GM12873 (cell line): Measurements from ENCODE around the gene SCAF11.

ENCODE experiments used
- TF ChIP-seq, protein P1 (sequence below): IDR thresholded peaks from 2 replicates; pipeline ENCODE4 v1.5.1; 2012; ENCODE audit warnings: low read depth, mild to moderate bottlenecking, moderate library complexity, low read length, control low read depth; ENCODE audit not compliant: insufficient read depth; ENCODE audit errors: missing control alignments

SCAF11 gene

DNA sequence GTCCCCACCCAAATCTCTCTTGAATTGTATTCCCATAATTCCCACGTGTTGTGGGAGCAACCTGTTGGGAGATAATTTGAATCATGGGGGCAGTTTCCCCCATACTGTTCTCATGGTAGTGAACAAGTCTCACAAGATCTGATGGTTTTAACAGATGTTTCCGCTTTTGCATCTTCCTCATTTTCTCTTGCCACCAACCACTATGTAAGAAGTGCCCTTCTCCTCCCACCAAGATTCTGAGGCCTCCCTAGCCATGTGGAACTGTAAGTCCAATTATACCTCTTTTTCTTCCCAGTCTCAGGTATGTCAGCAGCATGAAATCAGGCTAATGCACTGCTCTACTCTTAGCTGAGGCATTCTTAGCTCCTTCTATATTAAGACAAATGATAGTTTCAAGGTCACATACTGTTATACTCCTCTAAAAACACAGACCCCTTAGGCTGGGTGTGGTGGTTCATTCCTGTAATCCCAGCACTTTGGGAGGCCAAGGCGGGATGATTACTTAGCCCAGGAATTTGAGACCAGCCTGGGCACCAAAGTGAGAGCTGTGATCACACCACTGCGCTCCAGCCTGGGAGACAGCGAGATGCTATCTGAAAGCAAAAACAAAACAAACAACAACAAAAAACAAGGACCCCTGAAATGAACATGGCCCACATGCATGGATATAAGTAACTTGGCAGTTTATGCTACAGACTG, 3.6 kb downstream of the SCAF11 start:
- TF ChIP-seq, protein P1, sequence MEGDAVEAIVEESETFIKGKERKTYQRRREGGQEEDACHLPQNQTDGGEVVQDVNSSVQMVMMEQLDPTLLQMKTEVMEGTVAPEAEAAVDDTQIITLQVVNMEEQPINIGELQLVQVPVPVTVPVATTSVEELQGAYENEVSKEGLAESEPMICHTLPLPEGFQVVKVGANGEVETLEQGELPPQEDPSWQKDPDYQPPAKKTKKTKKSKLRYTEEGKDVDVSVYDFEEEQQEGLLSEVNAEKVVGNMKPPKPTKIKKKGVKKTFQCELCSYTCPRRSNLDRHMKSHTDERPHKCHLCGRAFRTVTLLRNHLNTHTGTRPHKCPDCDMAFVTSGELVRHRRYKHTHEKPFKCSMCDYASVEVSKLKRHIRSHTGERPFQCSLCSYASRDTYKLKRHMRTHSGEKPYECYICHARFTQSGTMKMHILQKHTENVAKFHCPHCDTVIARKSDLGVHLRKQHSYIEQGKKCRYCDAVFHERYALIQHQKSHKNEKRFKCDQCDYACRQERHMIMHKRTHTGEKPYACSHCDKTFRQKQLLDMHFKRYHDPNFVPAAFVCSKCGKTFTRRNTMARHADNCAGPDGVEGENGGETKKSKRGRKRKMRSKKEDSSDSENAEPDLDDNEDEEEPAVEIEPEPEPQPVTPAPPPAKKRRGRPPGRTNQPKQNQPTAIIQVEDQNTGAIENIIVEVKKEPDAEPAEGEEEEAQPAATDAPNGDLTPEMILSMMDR = no peak

DNA sequence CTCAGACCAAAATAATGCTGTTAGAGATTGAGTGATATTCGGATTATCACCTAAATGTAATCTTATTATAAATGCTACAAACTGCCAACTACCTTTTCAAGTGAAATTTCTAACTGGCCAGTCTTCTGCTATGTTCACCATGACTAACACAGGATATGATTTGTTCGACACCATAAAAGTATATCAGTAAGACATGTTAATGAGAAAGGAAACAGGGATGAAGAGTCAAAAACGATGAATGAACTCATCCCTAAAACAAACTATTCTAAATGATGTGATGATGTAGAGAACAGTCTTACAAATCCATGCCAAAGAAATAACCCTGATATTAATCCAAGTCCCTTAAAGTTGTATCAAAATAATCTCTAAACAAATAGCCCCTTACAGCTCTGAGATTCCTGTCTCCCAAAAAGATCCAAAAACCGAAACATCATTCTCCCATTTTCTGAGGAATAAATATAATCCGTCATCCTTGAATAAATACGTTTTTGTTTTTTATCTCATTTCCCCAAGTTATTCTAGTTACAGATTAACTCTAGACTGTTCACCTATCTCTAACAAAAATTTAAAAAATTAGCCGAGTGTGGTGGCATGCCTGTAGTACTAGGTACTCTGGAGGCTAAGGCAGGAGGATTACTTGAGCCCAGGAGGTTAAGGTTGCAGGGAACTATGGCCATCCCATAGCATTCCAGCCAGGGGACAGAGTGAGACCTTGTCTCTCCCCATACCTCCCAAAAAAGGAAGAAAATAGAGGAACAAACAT, 9.1 kb downstream of the SCAF11 start:
- TF ChIP-seq, protein P1 = no peak

DNA sequence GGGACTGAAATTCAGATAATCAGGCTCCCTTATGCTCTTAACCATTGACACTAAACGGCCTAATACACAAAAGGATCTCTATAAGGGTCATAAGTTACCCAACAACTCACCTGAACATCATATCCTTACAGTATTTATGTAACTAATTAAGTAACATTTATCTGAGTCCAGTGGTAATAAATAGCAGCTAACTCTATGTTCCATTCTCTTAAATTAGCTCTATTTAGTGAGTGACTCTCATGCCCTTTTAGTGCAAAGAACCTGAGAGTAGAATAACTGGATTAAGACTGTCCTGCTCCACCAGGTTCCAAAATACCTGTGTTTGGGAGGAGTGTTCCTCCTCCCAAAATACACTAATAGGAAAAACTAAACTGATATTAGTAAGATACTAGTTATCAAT, 9.8 kb downstream of the SCAF11 start:
- TF ChIP-seq, protein P1 = no peak

- TF ChIP-seq, protein P1 = no peak
Observed at GRCh38 chr12:45978108-45978507, 12.3 kb downstream of the SCAF11 start.

GRCh38 chr12:45977620-45978019, 12.8 kb downstream of the SCAF11 start:
- TF ChIP-seq, protein P1 = no peak

DNA sequence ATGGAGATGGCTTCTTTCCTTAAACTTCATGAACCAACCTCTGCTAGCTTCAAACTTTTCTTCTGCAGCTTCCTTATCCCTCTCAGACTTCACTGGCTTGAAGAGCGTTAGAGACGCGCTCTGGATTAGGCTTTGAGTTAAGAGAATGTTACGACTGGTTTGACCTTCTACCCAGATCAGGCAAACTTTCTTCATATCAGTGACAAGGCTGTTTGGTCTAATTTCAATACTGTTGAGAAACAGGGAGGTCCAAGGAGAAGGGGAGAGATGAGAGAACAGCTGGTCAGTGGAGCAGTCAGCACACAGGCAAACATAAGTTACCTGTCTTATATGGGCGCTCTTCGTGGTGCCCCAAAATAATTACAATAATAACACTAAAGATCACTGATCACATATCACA, 14.9 kb downstream of the SCAF11 start:
- TF ChIP-seq, protein P1 = no peak

DNA sequence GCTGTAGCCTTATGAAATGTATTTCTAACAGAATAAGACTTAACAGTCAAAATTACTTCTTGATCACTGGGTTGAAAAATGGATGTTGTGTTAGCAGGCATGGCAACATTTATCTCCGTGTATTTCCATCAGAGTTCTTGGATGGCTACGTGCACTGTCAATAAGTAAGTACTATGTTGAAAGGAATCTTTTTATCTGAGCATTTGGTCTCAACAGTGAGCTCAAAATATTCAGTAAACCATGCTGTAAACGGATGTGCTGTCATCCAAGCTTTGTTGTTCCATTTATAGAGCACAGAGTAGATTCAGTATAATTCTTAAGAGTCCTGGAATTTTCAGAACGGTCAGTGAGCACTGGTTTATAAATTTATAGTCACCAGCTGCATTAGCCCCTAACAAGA, 15.5 kb downstream of the SCAF11 start:
- TF ChIP-seq, protein P1 = no peak
